Measurements from ENCODE around the gene ANGPT4.

Gene ANGPT4

GRCh38 chr20:940926-941325 is 24.8 kb upstream of the ANGPT4 start:
- no peak for DNase-seq (ENCODE audit: low read depth, low spot score)

- DNase-seq (ENCODE audit: low read depth, low spot score) = no peak
Measured at GRCh38 chr20:939606-940005, 23.5 kb upstream of the ANGPT4 start.

- no peak for DNase-seq (ENCODE audit: low read depth, low spot score)
Measured at GRCh38 chr20:934186-934840, 18.2 kb upstream of the ANGPT4 start.

- no peak for DNase-seq (ENCODE audit: low read depth, low spot score)
Measured at GRCh38 chr20:933029-933428, 16.9 kb upstream of the ANGPT4 start.

- DNase-seq (ENCODE audit: low read depth, low spot score) = no peak
Measured at GRCh38 chr20:931401-931800, 15.3 kb upstream of the ANGPT4 start.

- no peak for DNase-seq (ENCODE audit: low read depth, low spot score)
Measured at GRCh38 chr20:926670-927069, 10.5 kb upstream of the ANGPT4 start.

GRCh38 chr20:925516-925915 is 9.4 kb upstream of the ANGPT4 start:
- no peak for DNase-seq (ENCODE audit: low read depth, low spot score)

- no peak for DNase-seq (ENCODE audit: low read depth, low spot score)
Measured at GRCh38 chr20:924639-925038, 8.5 kb upstream of the ANGPT4 start.

- no peak for DNase-seq (ENCODE audit: low read depth, low spot score)
Measured at GRCh38 chr20:922781-923180, 6.6 kb upstream of the ANGPT4 start.

GRCh38 chr20:921068-921467 is 4.9 kb upstream of the ANGPT4 start:
- no peak for DNase-seq (ENCODE audit: low read depth, low spot score)

GRCh38 chr20:920311-920710 is 4.2 kb upstream of the ANGPT4 start:
- no peak for DNase-seq (ENCODE audit: low read depth, low spot score)

- DNase-seq (ENCODE audit: low read depth, low spot score) = peak; percentile 57
Measured at GRCh38 chr20:919491-919916, 3.4 kb upstream of the ANGPT4 start.

GRCh38 chr20:917416-917815 is 1.3 kb upstream of the ANGPT4 start:
- no peak for DNase-seq (ENCODE audit: low read depth, low spot score)

- DNase-seq (ENCODE audit: low read depth, low spot score) = no peak
Measured at GRCh38 chr20:916825-917224, 691 bp upstream of the ANGPT4 start.

GRCh38 chr20:914727-915498 is 1.2 kb downstream of the ANGPT4 start:
- DNase-seq (ENCODE audit: low read depth, low spot score) = no peak

- DNase-seq (ENCODE audit: low read depth, low spot score) = no peak
Measured at GRCh38 chr20:913306-913849, 2.8 kb downstream of the ANGPT4 start.

- DNase-seq (ENCODE audit: low read depth, low spot score) = no peak
Measured at GRCh38 chr20:911882-912600, 4.1 kb downstream of the ANGPT4 start.

GRCh38 chr20:910870-911770 is 5.0 kb downstream of the ANGPT4 start:
- DNase-seq (ENCODE audit: low read depth, low spot score) = no peak

- no peak for DNase-seq (ENCODE audit: low read depth, low spot score)
Measured at GRCh38 chr20:910132-910869, 5.8 kb downstream of the ANGPT4 start.

GRCh38 chr20:909641-910040 is 6.5 kb downstream of the ANGPT4 start:
- no peak for DNase-seq (ENCODE audit: low read depth, low spot score)
